BJ (cell line): ENCODE results near the gene KDM6A. TPM values are rescaled to one million over a fixed set of nuclear protein-coding genes. Genes with fewer than 3 reads are reported as not detected.

Source experiments
- CTCF ChIA-PET: fragments of 350-600 bp; formaldehyde crosslinking; extraction: SDS; loops from one replicate; lab custom pipeline; 2021; ENCODE audit warnings: antibody characterized with exemption, inconsistent platforms; lab: Yijun Ruan, JAX
- POLR2A ChIA-PET: fragments of 300-600 bp; sonication (Branson Sonifier 250); formaldehyde crosslinking; extraction: SDS; loops from one replicate; lab custom pipeline; 2021; ENCODE audit warnings: antibody characterized with exemption; lab: Charles Lee
- DNase-seq: peaks from one replicate; pipeline ENCODE4 v3.0.0-alpha.2; 2011; ENCODE audit warnings: low read depth
- H3K27me3 ChIP-seq: 2 replicates; pipeline ENCODE4 v1.6.0; 2011; ENCODE audit warnings: low read length; ENCODE audit not compliant: control insufficient read depth, insufficient read depth
- H3K36me3 ChIP-seq: 2 replicates; pipeline ENCODE4 v1.5.1; 2011; ENCODE audit warnings: low read length; ENCODE audit not compliant: control insufficient read depth, insufficient read depth
- H3K4me3 ChIP-seq: 2 replicates; pipeline ENCODE4 v1.5.1; 2011; ENCODE audit warnings: low read depth, mild to moderate bottlenecking, control low read depth, low read length
- polyA plus RNA-seq: library from polyadenylated mRNA; depleted of rRNA; stranded (reverse); fragments of >200 nt; gene quantifications from 2 replicates; pipeline ENCODE4 v1.2.3, GENCODE V29; 2011
- TF ChIP-seq, protein P1 (sequence below): IDR thresholded peaks from 2 replicates; pipeline ENCODE4 v1.5.1; 2011; ENCODE audit warnings: low read depth, mild to moderate bottlenecking, control low read depth, inconsistent platforms, low read length, moderate library complexity; ENCODE audit not compliant: insufficient read depth

The KDM6A gene
- polyA plus RNA-seq, 1 experiment = 5.4 TPM

DNA sequence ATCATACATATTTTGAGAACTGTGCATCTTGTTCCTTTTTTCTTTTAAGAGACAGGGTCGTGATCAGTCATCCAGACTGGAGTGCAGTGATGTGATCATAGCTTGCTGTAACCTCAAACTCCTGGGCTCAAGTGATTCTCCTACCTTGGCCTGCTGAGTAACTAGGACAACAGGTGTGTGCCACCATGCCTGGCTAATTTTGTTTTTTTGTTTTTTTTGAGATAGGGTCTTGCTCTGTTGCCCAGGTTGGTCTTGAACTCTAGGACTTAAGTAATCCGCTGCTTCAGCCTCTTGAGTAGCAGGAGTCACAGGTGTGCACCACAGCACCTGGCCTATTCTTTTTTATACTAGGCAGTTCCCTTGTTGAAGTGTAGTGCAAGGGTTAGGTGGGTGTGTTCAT, 24.6 kb downstream of the KDM6A start:
- CTCF ChIA-PET = no interaction called here
- TF ChIP-seq, protein P1, sequence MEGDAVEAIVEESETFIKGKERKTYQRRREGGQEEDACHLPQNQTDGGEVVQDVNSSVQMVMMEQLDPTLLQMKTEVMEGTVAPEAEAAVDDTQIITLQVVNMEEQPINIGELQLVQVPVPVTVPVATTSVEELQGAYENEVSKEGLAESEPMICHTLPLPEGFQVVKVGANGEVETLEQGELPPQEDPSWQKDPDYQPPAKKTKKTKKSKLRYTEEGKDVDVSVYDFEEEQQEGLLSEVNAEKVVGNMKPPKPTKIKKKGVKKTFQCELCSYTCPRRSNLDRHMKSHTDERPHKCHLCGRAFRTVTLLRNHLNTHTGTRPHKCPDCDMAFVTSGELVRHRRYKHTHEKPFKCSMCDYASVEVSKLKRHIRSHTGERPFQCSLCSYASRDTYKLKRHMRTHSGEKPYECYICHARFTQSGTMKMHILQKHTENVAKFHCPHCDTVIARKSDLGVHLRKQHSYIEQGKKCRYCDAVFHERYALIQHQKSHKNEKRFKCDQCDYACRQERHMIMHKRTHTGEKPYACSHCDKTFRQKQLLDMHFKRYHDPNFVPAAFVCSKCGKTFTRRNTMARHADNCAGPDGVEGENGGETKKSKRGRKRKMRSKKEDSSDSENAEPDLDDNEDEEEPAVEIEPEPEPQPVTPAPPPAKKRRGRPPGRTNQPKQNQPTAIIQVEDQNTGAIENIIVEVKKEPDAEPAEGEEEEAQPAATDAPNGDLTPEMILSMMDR = no peak
- H3K27me3 ChIP-seq = no peaks in the 10 kb centered on the region
- POLR2A ChIA-PET = no interaction called here
- no peak for DNase-seq
- no peak overlapping the region for H3K4me3 ChIP-seq
- H3K36me3 ChIP-seq = no peaks in the 10 kb centered on the region

DNA sequence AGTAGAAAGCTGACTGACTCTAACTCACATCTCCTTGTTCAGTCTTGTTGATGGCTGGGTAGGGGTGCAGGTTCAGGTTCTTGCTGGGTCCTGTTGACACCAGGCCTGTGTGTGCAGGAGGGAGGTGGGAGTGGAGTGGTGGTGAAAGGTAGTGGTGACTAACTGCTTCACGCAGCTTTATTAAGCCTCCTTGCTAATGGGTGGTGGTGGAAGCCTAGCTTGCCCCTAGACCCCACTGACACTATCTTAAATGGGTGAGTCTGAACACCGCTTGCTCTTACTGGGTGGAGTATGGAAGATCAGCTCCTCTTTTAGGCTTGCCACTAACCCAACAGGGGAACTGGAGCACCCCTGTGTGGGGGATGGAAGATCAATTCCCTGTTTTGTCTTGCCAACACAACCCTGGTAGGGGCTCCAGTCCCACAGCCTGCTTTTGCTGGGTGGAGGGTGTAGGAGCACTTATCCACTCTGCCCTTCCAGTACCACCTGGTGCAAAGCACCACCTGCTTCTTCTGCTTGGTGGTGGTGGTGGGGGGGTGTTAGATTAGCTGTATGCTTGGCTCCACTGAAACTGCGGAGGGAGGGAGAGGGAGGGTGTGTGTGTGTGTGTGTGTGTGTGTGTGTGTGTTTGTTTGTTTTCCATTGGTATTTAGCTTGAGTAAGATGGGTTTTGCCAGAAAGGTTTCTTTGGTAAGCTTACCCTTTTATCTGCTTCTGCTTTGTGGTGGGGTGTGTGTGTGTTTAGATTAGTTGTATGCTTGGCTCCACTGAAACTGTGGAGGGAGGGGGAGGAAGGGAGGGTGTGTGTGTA, 25.6 kb downstream of the KDM6A start:
- H3K27me3 ChIP-seq = no peaks in the 10 kb centered on the region
- H3K36me3 ChIP-seq = no peaks in the 10 kb centered on the region
- no peak for DNase-seq
- no peak overlapping the region for H3K4me3 ChIP-seq
- ChIA-PET POLR2A (no interaction called here), CTCF (interaction anchor here (0.6 kb wide), 1 partner anchor 421 kb away, joined by 3 read pairs; no protein-coding TSS in a partner anchor)
- TF ChIP-seq, protein P1 = no peak

DNA sequence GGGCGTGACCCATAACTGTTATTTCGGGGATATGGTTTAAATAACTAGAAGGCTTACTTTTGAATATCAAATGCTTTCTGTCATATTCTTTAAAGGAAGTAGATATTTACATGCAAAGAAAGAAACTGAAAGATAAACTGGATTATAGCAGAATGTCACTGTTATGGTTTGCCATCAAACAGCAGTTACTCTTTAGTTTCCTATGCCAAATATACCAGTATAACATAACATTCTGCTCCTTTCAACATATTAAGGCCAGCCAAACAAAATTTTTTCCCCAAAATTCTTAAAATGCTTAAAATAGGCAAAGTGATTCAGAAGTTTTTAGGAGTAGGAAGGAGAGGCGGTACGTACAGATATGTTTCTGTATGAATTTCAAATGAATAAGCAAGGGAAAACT, 27.0 kb downstream of the KDM6A start:
- Histone ChIP-seq H3K27me3 (no peaks in the 10 kb centered on the region), H3K36me3 (no peaks in the 10 kb centered on the region), H3K4me3 (no peak overlapping the region)
- TF ChIP-seq, protein P1 = no peak
- DNase-seq = no peak
- ChIA-PET POLR2A (no interaction called here), CTCF (interaction anchor here (0.6 kb wide), 1 partner anchor 14 kb away, joined by 3 read pairs; no protein-coding TSS in a partner anchor)

DNA sequence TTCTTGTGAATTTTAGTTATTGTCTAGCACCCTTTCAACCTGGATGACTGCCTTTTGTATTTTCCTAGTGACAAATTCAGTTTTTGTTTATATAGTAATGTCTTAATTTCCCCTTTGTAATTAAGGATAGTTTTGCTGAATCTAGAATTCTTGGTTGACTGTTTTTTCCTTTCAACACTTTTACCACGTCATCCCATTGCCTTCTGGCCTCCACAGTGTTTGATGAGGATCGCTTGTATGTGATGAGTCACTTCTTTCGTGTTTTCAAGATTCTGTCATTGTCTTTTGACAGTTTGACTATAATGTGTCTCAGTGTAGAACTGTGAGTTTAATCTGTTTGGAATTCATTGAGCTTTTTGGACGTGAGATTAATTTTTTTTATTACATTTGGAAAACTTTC, 30.1 kb downstream of the KDM6A start:
- H3K4me3 ChIP-seq = no peak overlapping the region
- H3K27me3 ChIP-seq = no peaks in the 10 kb centered on the region
- ChIA-PET POLR2A (no interaction called here), CTCF (no interaction called here)
- TF ChIP-seq, protein P1 = no peak
- no peaks in the 10 kb centered on the region for H3K36me3 ChIP-seq
- no peak for DNase-seq

DNA sequence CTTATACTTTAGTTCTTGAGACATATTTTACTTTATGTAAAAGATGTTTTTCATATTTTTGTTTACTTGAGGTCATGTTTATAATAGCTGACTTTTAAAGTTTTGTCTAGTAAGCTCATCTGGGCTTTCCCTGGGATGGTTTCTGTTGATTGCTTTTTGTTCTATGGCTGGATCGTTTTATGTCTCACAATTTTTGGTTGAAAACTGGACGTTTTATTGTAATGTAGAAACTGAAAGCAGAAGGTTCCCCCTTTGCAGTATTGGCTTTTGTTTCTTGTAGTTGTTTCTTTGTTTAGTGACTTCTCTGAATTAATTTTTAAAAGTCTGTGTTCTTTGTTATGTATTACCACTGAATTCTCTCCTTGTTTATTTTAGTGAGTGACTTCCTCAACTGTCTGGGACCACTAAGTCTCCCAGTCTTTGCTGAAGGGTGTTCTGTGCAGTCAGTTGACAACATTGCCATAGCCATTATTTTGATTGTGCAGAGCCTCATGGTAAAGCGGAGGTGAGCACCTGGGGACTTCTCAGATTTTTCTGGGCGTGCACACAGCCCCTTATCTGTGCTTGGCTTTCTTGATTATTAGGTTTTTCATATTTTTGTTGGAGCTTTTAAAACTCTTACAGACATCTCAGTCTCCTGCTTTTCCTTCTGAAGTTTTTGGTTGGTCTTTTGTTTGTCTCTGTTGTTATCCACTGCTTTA, 31.0 kb downstream of the KDM6A start:
- CTCF ChIA-PET = interaction anchor here (1.0 kb wide), 1 partner anchor 21 kb away, joined by 3 read pairs; no protein-coding TSS in a partner anchor
- TF ChIP-seq, protein P1 = no peak
- POLR2A ChIA-PET = no interaction called here
- Histone ChIP-seq H3K4me3 (no peak overlapping the region), H3K27me3 (no peaks in the 10 kb centered on the region), H3K36me3 (no peaks in the 10 kb centered on the region)
- no peak for DNase-seq
